GM18505 (cell line): ENCODE measurements around the gene OR2T33.

Source experiments
- ATAC-seq: cut with Tn5 transposase; IDR thresholded peaks from one replicate; pipeline ENCODE4 v1.9.1; 2021; ENCODE audit not compliant: unreplicated experiment
- POLR2A ChIP-seq: IDR thresholded peaks from 4 replicates; pipeline ENCODE4 v1.6.1; 2011; ENCODE audit warnings: borderline replicate concordance; ENCODE audit not compliant: insufficient read depth, insufficient read length; ENCODE audit errors: extremely low read depth

Gene OR2T33

GRCh38 chr1:248229360-248229908, 48.3 kb downstream of the OR2T33 start:
- TF ChIP-seq POLR2A = no peak
- ATAC-seq = no peak

DNA sequence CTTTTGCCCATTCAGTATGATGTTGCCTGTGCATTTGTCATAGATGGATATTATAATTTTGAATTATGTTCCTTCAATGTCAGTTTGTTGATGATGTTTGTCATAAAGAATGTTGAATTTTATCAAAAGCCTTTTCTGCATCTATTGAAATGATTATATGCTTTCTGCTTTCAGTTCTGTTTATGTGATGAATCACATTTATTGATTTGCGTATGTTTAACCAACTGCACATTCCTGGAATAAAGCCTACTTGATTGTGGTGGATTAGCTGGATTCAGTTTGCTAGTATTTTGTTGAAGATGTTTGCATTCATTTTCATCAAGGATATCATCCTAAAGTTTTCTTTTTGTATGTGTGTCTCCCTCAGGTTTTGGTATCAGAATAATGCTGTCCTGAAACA, 52.2 kb downstream of the OR2T33 start:
- TF ChIP-seq POLR2A = no peak

More for the DNA sequence above, 52.2 kb downstream of the OR2T33 start:
- no peak for ATAC-seq
